ENCODE data around the gene DNAH10.

- no peak for TF ChIP-seq CTCF (IDR thresholded peaks at IDR 0.05; ENCODE audit: poor library complexity)
- TF ChIP-seq EZH2 (IDR thresholded peaks at IDR 0.05; ENCODE audit: borderline replicate concordance), result no peak
- TF ChIP-seq EZH2phosphoT487 (IDR thresholded peaks at IDR 0.05; ENCODE audit: low read depth, severe bottlenecking, unreplicated experiment), result no peak
Observed at GRCh38 chr12:123910761-123911193, 148.7 kb downstream of the DNAH10 start.
